ENCODE results near the gene PIF1.

PIF1 gene

GRCh38 chr15:64767203-64767602 is 58.2 kb downstream of the PIF1 start:
- H3K27me3 ChIP-seq (ENCODE audit: insufficient read depth, low read length, poor library complexity, severe bottlenecking): no peaks in the 10 kb centered on the region
- H3K9me2 ChIP-seq (replicated peaks; ENCODE audit: low read depth, low read length): no peaks in the 10 kb centered on the region
- H3K4me2 ChIP-seq (ENCODE audit: low read depth, low read length, poor library complexity, severe bottlenecking): no peak overlapping the region
- no peak overlapping the region for H3K9ac ChIP-seq (ENCODE audit: low read depth, low read length, poor library complexity, severe bottlenecking)
- H3K36me3 ChIP-seq (ENCODE audit: insufficient read depth, low read length): no peaks in the 10 kb centered on the region
- H3K4me3 ChIP-seq (ENCODE audit: low read length, poor library complexity, severe bottlenecking): no peak overlapping the region
- H3K4me1 ChIP-seq (ENCODE audit: insufficient read depth, low read length, poor library complexity, severe bottlenecking): peaks cover 5% of the 10 kb centered on the region
- TF ChIP-seq EZH2phosphoT487 (IDR thresholded peaks at IDR 0.05; ENCODE audit: borderline replicate concordance): no peak
- TF ChIP-seq, protein P1, sequence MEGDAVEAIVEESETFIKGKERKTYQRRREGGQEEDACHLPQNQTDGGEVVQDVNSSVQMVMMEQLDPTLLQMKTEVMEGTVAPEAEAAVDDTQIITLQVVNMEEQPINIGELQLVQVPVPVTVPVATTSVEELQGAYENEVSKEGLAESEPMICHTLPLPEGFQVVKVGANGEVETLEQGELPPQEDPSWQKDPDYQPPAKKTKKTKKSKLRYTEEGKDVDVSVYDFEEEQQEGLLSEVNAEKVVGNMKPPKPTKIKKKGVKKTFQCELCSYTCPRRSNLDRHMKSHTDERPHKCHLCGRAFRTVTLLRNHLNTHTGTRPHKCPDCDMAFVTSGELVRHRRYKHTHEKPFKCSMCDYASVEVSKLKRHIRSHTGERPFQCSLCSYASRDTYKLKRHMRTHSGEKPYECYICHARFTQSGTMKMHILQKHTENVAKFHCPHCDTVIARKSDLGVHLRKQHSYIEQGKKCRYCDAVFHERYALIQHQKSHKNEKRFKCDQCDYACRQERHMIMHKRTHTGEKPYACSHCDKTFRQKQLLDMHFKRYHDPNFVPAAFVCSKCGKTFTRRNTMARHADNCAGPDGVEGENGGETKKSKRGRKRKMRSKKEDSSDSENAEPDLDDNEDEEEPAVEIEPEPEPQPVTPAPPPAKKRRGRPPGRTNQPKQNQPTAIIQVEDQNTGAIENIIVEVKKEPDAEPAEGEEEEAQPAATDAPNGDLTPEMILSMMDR (conservative IDR thresholded peaks at IDR 0.05; ENCODE audit: low read length): no peak
- no peaks in the 10 kb centered on the region for H3K79me2 ChIP-seq (ENCODE audit: insufficient read depth, low read length)
- 0 out of 2 replicates have a peak overlapping the region, but pooled peaks have one; percentile 32 for H2AFZ ChIP-seq (ENCODE audit: low read length)
- H3K9me3 ChIP-seq (ENCODE audit: insufficient read depth, low read depth, low read length): no peaks in the 10 kb centered on the region
- H3F3A ChIP-seq (ENCODE audit: low read depth): no peaks in the 10 kb centered on the region
- H4K20me1 ChIP-seq (ENCODE audit: insufficient read depth, low read length, poor library complexity, severe bottlenecking): no peaks in the 10 kb centered on the region

DNA sequence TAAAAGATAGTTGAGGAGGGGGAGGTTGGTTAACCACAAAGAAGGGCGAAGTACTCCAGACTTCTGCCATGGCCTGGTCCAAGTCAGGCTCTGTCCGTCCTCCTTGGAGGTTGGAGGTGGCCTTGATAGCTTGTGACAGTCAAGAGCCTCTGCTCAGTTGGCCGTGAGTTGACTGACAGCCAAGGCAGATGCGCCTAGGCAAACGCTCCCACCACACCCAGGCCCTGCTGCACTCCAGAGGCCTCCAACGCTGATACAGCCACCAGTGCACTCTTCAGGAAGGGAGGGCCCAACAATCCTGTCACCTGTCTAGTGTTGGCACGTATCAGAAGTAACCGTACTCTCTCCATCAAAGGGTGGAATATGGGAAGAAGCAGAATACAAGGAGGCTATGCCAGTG is 59.4 kb downstream of the PIF1 start:
- no peak for TF ChIP-seq EZH2phosphoT487 (IDR thresholded peaks at IDR 0.05; ENCODE audit: borderline replicate concordance)
- TF ChIP-seq, protein P1 (conservative IDR thresholded peaks at IDR 0.05; ENCODE audit: low read length): no peak
- peaks cover 10% of the 10 kb centered on the region for H3K4me1 ChIP-seq (ENCODE audit: insufficient read depth, low read length, poor library complexity, severe bottlenecking)
- no peak overlapping the region for H3K9ac ChIP-seq (ENCODE audit: low read depth, low read length, poor library complexity, severe bottlenecking)
- H3K4me2 ChIP-seq (ENCODE audit: low read depth, low read length, poor library complexity, severe bottlenecking): no peak overlapping the region
- H3F3A ChIP-seq (ENCODE audit: low read depth): no peaks in the 10 kb centered on the region
- H3K9me3 ChIP-seq (ENCODE audit: insufficient read depth, low read depth, low read length): no peaks in the 10 kb centered on the region
- no peak overlapping the region for H2AFZ ChIP-seq (ENCODE audit: low read length)
- H4K20me1 ChIP-seq (ENCODE audit: insufficient read depth, low read length, poor library complexity, severe bottlenecking): no peaks in the 10 kb centered on the region
- no peak overlapping the region for H3K4me3 ChIP-seq (ENCODE audit: low read length, poor library complexity, severe bottlenecking)
- H3K27me3 ChIP-seq (ENCODE audit: insufficient read depth, low read length, poor library complexity, severe bottlenecking): no peaks in the 10 kb centered on the region
- H3K79me2 ChIP-seq (ENCODE audit: insufficient read depth, low read length): no peaks in the 10 kb centered on the region
- no peaks in the 10 kb centered on the region for H3K36me3 ChIP-seq (ENCODE audit: insufficient read depth, low read length)
- no peaks in the 10 kb centered on the region for H3K9me2 ChIP-seq (replicated peaks; ENCODE audit: low read depth, low read length)

Data from Loucy (cell line).